HepG2 (cell line): ENCODE results near the gene SLC48A1. TPM values are rescaled to one million over a fixed set of nuclear protein-coding genes. Genes with fewer than 3 reads are reported as not detected.

ENCODE experiments used
- ATAC-seq: fragments of 200-7000 bp; cut with Tn5 transposase; 3 replicates; pipeline ENCODE4 v1.9.1; 2020; ENCODE audit warnings: mild to moderate bottlenecking, moderate library complexity
- BruUV-seq: library from RNA; stranded (reverse); fragments of 400-500 nt; replicated peaks from 2 replicates; lab custom pipeline; 2021; lab: Mats Ljungman, UMichigan
- CTCF ChIA-PET: fragments of 300-600 bp; formaldehyde crosslinking; extraction: SDS; loops from one replicate; lab custom pipeline; 2021; ENCODE audit warnings: low total read pairs, inconsistent platforms, low intra/inter-chr PET ratio; lab: Yijun Ruan, JAX
- POLR2A ChIA-PET: fragments of 350-600 bp; sonication (Branson Sonifier 250); formaldehyde crosslinking; loops from one replicate; lab custom pipeline; 2020; ENCODE audit warnings: antibody characterized with exemption, inconsistent platforms; lab: Yijun Ruan, JAX
- DNase-seq: peaks from one replicate; pipeline ENCODE4 v3.0.0-alpha.2; 2015; ENCODE audit warnings: low spot score
- FAIRE-seq: peaks from 3 replicates; lab custom pipeline; 2011; peaks lifted over from hg19 to GRCh38; lab: Jason Lieb, UNC
- H2AFZ ChIP-seq: one replicate; pipeline ENCODE4 v1.6.1; 2011; ENCODE audit warnings: low read length, inconsistent platforms
- H3K27ac ChIP-seq: fragments of 300-600 bp; 3 replicates; pipeline ENCODE4 v1.8.0; 2011; ENCODE audit warnings: mixed run types, mild to moderate bottlenecking, mixed read lengths, low read length, inconsistent platforms; ENCODE audit not compliant: insufficient read depth; ENCODE audit errors: extremely low read length
- H3K27me3 ChIP-seq, 2 experiments: fragments of 200-600 bp in 1 of 2; 2 replicates in 1 of 2; 3 replicates in 1 of 2; pipeline versions ENCODE4 v1.6.0 to v1.8.0; 2011; ENCODE audit warnings: low read length in 2 of 2, mild to moderate bottlenecking in 2 of 2, moderate library complexity in 2 of 2, inconsistent platforms in 1 of 2; ENCODE audit not compliant: insufficient read depth in 2 of 2, control insufficient read depth in 1 of 2
- H3K36me3 ChIP-seq, 2 experiments: fragments of 200-600 bp in 1 of 2; replicated peaks in 1 of 2; 2 replicates in 1 of 2; 3 replicates in 1 of 2; pipeline versions ENCODE4 v1.5.1 to v1.8.0; 2011; ENCODE audit warnings: low read length in 2 of 2, inconsistent platforms in 1 of 2; ENCODE audit not compliant: insufficient read depth in 2 of 2, control insufficient read depth in 1 of 2
- H3K4me1 ChIP-seq: 2 replicates; pipeline ENCODE4 v1.5.1; 2012; ENCODE audit warnings: low read length, inconsistent platforms; ENCODE audit not compliant: insufficient read depth
- H3K4me2 ChIP-seq: 2 replicates; pipeline ENCODE4 v1.6.0; 2011; ENCODE audit warnings: low read depth, low read length, inconsistent platforms
- H3K4me3 ChIP-seq, 3 experiments: fragments of 200-600 bp in 1 of 3; sonication (generic), shearing (Covaris generic) in 1 of 3; replicated peaks in 1 of 3; 2 replicates each; pipeline ENCODE4 v1.5.1; 2011 to 2016; ENCODE audit warnings: low read length in 3 of 3, inconsistent platforms in 2 of 3, low read depth in 2 of 3, mild to moderate bottlenecking in 2 of 3, control low read depth in 1 of 3, mixed read lengths in 1 of 3; ENCODE audit not compliant: insufficient read depth in 1 of 3
- H3K79me2 ChIP-seq: one replicate; pipeline ENCODE4 v1.6.1; 2011; ENCODE audit warnings: low read length, inconsistent platforms; ENCODE audit not compliant: insufficient read depth
- H3K9ac ChIP-seq: 2 replicates; pipeline ENCODE4 v1.6.0; 2011; ENCODE audit warnings: mild to moderate bottlenecking, low read depth, low read length, inconsistent platforms; ENCODE audit not compliant: insufficient read depth
- H3K9me3 ChIP-seq: 2 replicates; pipeline ENCODE4 v1.5.1; 2012; ENCODE audit warnings: mild to moderate bottlenecking, low read length
- H4K20me1 ChIP-seq: 2 replicates; pipeline ENCODE4 v1.6.0; 2011; ENCODE audit warnings: inconsistent platforms, mild to moderate bottlenecking, low read length, moderate library complexity; ENCODE audit not compliant: insufficient read depth
- MAFF ChIP-seq: IDR thresholded peaks from 2 replicates; pipeline ENCODE4 v1.6.1; 2011; ENCODE audit warnings: low read depth, low read length, improper control_type of control experiment
- MAFG ChIP-seq: sonication (generic); formaldehyde crosslinking; IDR thresholded peaks from 2 replicates; pipeline ENCODE4 v1.5.1; 2020; ENCODE audit warnings: mild to moderate bottlenecking, missing genetic modification reagents
- MAFK ChIP-seq, 2 experiments: IDR thresholded peaks in 1 of 2; conservative IDR thresholded peaks in 1 of 2; 2 replicates each; pipeline ENCODE4 v1.6.1; 2011; ENCODE audit warnings: improper control_type of control experiment in 2 of 2, low read length in 2 of 2
- NFE2 ChIP-seq: sonication (generic); formaldehyde crosslinking; IDR thresholded peaks from 2 replicates; pipeline ENCODE4 v1.4.0; 2020; ENCODE audit warnings: missing genetic modification reagents
- SMAD1 ChIP-seq: sonication (generic); formaldehyde crosslinking; IDR thresholded peaks from 2 replicates; pipeline ENCODE4 v1.4.0; 2020; ENCODE audit warnings: missing genetic modification reagents, low read depth, mild to moderate bottlenecking, borderline replicate concordance
- TEAD3 ChIP-seq: optimal IDR thresholded peaks from 2 replicates; pipeline ENCODE3; 2016; ENCODE audit warnings: borderline replicate concordance
- TRIM22 ChIP-seq: fragments of 450-650 bp; IDR thresholded peaks from 2 replicates; pipeline ENCODE4 v1.6.1; 2017
- ZBTB33 ChIP-seq: sonication (generic); formaldehyde crosslinking; IDR thresholded peaks from 2 replicates; pipeline ENCODE4 v1.4.0; 2020; ENCODE audit warnings: missing genetic modification reagents
- ZSCAN31 ChIP-seq: sonication (generic); formaldehyde crosslinking; IDR thresholded peaks from 2 replicates; pipeline ENCODE4 v1.5.0; 2020; ENCODE audit warnings: low read depth, mild to moderate bottlenecking, missing genetic modification reagents
- WGBS: methylation state at CpG from one replicate; pipeline ENCODE4 v1.1.6; 2017; ENCODE audit warnings: low lambda C conversion rate; 5-methylcytosine and 5-hydroxymethylcytosine counted together
- in situ Hi-C: cut with HindIII; loops from 2 replicates; pipeline ENCODE4 v1.10.0; 2017; ENCODE audit warnings: low pct_unique_long_range_greater_than_20kb; ENCODE audit not compliant: extremely low pct_ligation_motif_present
- intact Hi-C: fragments of 100-400 bp; cut with micrococcal nuclease; formaldehyde crosslinking; loops from one replicate; pipeline ENCODE4 v1.10.0; 2022; ENCODE audit not compliant: unreplicated experiment
- polyA plus RNA-seq, 8 experiments: library from polyadenylated mRNA; depleted of rRNA in 3 of 8; stranded (reverse) in 7 of 8; unstranded in 1 of 8; fragments of >200 nt; fragmentation: Illumina TruSeq in 4 of 8; extraction: Trizol in 4 of 8; gene quantifications; 2 replicates each; pipeline versions ENCODE4 v1.2.1 to v1.2.3, GENCODE V29; 2011 to 2016; ENCODE audit warnings: low read depth in 4 of 8, missing spikeins in 1 of 8, mixed read lengths in 1 of 8; ENCODE audit not compliant: insufficient read depth in 1 of 8
- total RNA-seq, 5 experiments: library from RNA; depleted of rRNA; stranded (reverse); fragments of >200 nt; fragmentation: Illumina TruSeq; extraction: Trizol; gene quantifications; 2 replicates each; pipeline ENCODE4 v1.2.3, GENCODE V29; 2016; ENCODE audit warnings: low read depth in 1 of 5
- TF ChIP-seq, protein P1 (sequence below), 2 experiments: IDR thresholded peaks; 2 replicates each; pipeline ENCODE4 v1.6.1; 2011 to 2012; ENCODE audit warnings: low read length in 2 of 2, borderline replicate concordance in 1 of 2, low read depth in 1 of 2, mild to moderate bottlenecking in 1 of 2, moderate library complexity in 1 of 2
- TF ChIP-seq, protein P2 (sequence below): sonication (generic); formaldehyde crosslinking; IDR thresholded peaks from 2 replicates; pipeline ENCODE4 v1.8.1; 2023; ENCODE audit warnings: missing genetic modification reagents, inconsistent platforms, borderline replicate concordance

The SLC48A1 gene
- total and polyA plus RNA-seq, 2 of the 13 experiments (the other 11 are each of a cell fraction or from before 2014, with no cell fraction given) = 2.2 to 3.7 TPM

GRCh38 chr12:47775100-47775911 is 2.3 kb downstream of the SLC48A1 start:
- Histone ChIP-seq H2AFZ (no peak overlapping the region), H3K27ac (no peak overlapping the region), H3K9ac (no peak overlapping the region), H3K9me3 (no peaks in the 10 kb centered on the region), H3K36me3 (no peaks in the 10 kb centered on the region), H3K79me2 (no peaks in the 10 kb centered on the region), H4K20me1 (no peaks in the 10 kb centered on the region), H3K27me3 (peaks cover 3 to 8% of the 10 kb centered on the region in 2 experiments; a peak in 2 of 5 replicates), H3K4me1 (peaks cover 42% of the 10 kb centered on the region), H3K4me2 (no peak overlapping the region), H3K4me3 (no peak overlapping the region)
- no peak for ATAC-seq
- CTCF ChIA-PET = interaction anchor here (1.7 kb wide), 1 partner anchor 60 kb away, joined by 5 read pairs; no protein-coding TSS in a partner anchor
- BruUV-seq = no TSS peak
- WGBS = 92% methylated on average over 10 of the region's 10 CpGs
- POLR2A ChIA-PET = interaction anchor here (0.7 kb wide), 1 partner anchor 69 kb away, joined by 3 read pairs; the partner anchor contains the start of gene RPAP3
- in situ Hi-C loops (loop anchor here (5.0 kb wide), 2 partner anchors 33 to 63 kb away; no protein-coding TSS in a partner anchor), intact Hi-C loops (loop anchor here (5.0 kb wide), 1 partner anchor 123 kb away; no protein-coding TSS in a partner anchor)
- DNase-seq = no peak
- FAIRE-seq = no peak
- no peak for TF ChIP-seq ZSCAN31 (CRISPR knock-in tag)
- TF ChIP-seq, protein P1, sequence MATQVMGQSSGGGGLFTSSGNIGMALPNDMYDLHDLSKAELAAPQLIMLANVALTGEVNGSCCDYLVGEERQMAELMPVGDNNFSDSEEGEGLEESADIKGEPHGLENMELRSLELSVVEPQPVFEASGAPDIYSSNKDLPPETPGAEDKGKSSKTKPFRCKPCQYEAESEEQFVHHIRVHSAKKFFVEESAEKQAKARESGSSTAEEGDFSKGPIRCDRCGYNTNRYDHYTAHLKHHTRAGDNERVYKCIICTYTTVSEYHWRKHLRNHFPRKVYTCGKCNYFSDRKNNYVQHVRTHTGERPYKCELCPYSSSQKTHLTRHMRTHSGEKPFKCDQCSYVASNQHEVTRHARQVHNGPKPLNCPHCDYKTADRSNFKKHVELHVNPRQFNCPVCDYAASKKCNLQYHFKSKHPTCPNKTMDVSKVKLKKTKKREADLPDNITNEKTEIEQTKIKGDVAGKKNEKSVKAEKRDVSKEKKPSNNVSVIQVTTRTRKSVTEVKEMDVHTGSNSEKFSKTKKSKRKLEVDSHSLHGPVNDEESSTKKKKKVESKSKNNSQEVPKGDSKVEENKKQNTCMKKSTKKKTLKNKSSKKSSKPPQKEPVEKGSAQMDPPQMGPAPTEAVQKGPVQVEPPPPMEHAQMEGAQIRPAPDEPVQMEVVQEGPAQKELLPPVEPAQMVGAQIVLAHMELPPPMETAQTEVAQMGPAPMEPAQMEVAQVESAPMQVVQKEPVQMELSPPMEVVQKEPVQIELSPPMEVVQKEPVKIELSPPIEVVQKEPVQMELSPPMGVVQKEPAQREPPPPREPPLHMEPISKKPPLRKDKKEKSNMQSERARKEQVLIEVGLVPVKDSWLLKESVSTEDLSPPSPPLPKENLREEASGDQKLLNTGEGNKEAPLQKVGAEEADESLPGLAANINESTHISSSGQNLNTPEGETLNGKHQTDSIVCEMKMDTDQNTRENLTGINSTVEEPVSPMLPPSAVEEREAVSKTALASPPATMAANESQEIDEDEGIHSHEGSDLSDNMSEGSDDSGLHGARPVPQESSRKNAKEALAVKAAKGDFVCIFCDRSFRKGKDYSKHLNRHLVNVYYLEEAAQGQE (IDR thresholded peaks at IDR 0.05; ENCODE audit: borderline replicate concordance in 1 of 2, low read depth in 1 of 2, low read length in 2 of 2) = no peak
- peak; percentile 56; the same call in 1 of the 2 replicates for TF ChIP-seq NFE2 (CRISPR knock-in tag)
- peak; percentile 77 for TF ChIP-seq ZBTB33 (CRISPR knock-in tag)
- TF ChIP-seq TEAD3 (CRISPR knock-in tag) = no peak
- peak; percentile 97 for TF ChIP-seq MAFF
- peak; percentile 78 for TF ChIP-seq MAFG
- TF ChIP-seq, protein P2, sequence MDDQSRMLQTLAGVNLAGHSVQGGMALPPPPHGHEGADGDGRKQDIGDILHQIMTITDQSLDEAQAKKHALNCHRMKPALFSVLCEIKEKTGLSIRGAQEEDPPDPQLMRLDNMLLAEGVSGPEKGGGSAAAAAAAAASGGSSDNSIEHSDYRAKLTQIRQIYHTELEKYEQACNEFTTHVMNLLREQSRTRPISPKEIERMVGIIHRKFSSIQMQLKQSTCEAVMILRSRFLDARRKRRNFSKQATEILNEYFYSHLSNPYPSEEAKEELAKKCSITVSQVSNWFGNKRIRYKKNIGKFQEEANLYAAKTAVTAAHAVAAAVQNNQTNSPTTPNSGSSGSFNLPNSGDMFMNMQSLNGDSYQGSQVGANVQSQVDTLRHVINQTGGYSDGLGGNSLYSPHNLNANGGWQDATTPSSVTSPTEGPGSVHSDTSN = no peak
- peak; percentile 97 to 98 for TF ChIP-seq MAFK (conservative IDR thresholded peaks at IDR 0.05 in 1 of 2, IDR thresholded peaks at IDR 0.05 in 1 of 2; ENCODE audit: low read length in 2 of 2)
- no peak for TF ChIP-seq TRIM22
- TF ChIP-seq SMAD1 (CRISPR knock-in tag) = no peak
